GM10248 (cell line): ENCODE measurements around the gene TPSAB1.

Source experiments
- CTCF ChIA-PET: fragments of 300-600 bp; sonication (Branson Sonifier 250); formaldehyde crosslinking; extraction: SDS; loops from one replicate; lab custom pipeline; 2021; ENCODE audit warnings: antibody characterized with exemption; lab: Yijun Ruan, JAX
- POLR2A ChIA-PET: fragments of 350-650 bp; sonication (Branson Sonifier 250); formaldehyde crosslinking; extraction: SDS; loops from one replicate; lab custom pipeline; 2020; ENCODE audit warnings: antibody characterized with exemption; lab: Yijun Ruan, JAX
- DNase-seq: peaks from one replicate; pipeline ENCODE4 v3.0.0; 2012; ENCODE audit errors: extremely low spot score
- TF ChIP-seq, protein P1 (sequence below): IDR thresholded peaks from 2 replicates; pipeline ENCODE4 v1.5.1; 2012; ENCODE audit warnings: mild to moderate bottlenecking, low read depth; ENCODE audit errors: extremely low read depth, missing control alignments, control extremely low read depth

The TPSAB1 gene

DNA sequence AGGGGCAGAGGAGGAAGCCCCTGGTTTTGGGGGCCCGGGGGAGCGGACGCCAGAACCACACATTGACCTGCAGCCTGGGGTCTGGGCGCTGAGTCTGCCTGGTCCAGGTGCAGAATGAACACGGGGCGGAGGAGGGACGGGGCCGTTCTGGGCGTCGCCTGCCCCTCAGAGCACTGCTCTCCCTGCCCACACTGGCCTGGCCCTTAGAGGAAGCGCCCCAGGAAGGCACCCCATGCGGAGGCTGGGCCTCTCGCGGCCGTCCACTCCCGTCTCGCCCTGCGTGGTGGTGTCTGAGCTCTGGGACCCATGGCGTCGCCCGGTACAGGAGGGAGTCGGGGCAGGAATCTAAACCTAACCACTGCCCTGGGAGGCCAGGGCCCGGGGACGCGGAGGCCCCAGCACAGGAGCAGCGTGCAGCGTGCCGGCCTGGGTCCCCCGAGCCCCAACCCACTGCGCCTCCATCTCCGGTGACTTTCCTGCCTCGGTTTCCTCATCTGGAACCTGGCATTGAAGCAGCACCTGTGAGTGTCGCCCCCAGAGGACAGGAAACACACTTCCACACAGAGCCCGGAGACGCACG lies 19.7 kb downstream of the TPSAB1 start:
- TF ChIP-seq, protein P1, sequence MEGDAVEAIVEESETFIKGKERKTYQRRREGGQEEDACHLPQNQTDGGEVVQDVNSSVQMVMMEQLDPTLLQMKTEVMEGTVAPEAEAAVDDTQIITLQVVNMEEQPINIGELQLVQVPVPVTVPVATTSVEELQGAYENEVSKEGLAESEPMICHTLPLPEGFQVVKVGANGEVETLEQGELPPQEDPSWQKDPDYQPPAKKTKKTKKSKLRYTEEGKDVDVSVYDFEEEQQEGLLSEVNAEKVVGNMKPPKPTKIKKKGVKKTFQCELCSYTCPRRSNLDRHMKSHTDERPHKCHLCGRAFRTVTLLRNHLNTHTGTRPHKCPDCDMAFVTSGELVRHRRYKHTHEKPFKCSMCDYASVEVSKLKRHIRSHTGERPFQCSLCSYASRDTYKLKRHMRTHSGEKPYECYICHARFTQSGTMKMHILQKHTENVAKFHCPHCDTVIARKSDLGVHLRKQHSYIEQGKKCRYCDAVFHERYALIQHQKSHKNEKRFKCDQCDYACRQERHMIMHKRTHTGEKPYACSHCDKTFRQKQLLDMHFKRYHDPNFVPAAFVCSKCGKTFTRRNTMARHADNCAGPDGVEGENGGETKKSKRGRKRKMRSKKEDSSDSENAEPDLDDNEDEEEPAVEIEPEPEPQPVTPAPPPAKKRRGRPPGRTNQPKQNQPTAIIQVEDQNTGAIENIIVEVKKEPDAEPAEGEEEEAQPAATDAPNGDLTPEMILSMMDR: no peak
- no peak for DNase-seq
- ChIA-PET POLR2A (no interaction called here), CTCF (no interaction called here)

DNA sequence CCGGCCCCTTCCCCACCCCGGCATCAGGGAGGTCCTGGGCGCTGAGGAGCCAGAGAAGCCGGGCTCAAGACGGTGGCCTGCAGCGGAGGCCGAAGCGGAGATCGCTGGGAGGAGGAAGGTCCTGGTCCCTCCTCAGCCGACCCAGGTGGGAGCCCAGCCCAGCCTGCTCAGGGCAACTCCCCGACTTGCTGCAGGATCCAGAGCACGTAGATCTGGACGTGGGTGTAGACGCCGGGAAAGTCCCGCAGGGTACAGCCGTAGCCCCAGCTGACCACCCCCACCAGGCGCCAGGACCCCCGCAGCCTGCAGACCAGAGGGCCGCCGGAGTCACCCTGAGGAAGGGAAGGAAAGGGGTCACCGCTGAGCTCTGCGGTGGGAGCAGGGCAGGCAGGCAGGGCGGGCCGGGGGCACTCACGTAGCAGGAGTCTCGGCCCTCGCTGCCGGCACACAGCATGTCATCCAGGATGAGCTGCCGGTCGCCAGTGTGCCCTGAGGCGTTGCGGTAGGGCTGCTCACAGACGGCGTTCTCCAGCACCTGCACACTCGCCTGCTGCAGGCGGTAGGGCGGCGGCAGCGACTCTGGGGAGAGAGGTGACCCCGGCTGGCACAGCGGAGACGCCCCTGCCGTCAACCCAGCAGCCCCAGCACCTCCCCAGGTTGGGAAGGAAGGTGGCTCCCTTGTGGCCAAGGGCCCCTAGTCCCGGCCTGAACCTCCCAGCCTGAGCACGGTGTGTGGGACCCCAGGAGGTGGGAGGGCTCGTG lies 20.8 kb downstream of the TPSAB1 start:
- no peak for DNase-seq
- TF ChIP-seq, protein P1: no peak
- POLR2A ChIA-PET: no interaction called here
- CTCF ChIA-PET: interaction anchor here (0.9 kb wide), 1 partner anchor 16 kb away, joined by 3 read pairs; no protein-coding TSS in a partner anchor

DNA sequence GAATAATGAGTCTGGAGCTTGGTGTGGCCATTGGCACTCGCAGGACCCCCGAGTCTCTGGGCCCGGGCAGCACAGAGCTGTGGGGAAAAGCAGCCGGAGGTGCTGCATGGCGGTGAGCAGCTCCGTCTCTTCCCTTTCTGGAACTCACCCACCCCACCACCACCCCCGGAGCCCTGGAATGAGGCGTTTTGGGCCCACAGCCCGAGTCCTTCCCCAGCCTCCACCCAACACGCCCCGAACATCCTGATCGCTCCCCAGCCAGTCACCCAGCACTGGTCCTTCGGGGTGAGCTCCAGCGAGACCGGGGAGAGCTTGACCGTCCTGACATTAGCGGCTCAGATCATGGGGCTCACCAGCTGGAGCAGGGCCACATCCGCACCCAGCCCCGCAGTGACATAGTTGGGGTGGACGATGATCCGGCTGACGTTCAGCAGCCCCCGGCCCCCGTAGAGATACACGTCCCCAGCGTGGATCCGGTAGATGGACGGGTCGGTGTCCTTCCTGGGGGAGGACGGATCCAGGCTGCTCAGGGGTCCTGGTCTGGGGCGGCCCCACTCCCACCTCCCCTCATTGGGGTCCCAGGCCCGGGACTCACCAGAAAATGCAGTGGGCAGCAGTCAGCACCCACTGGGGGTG lies 21.8 kb downstream of the TPSAB1 start:
- TF ChIP-seq, protein P1: no peak
- ChIA-PET CTCF (interaction anchor here (0.9 kb wide), 1 partner anchor 15 kb away, joined by 3 read pairs; no protein-coding TSS in a partner anchor), POLR2A (no interaction called here)
- DNase-seq: no peak

DNA sequence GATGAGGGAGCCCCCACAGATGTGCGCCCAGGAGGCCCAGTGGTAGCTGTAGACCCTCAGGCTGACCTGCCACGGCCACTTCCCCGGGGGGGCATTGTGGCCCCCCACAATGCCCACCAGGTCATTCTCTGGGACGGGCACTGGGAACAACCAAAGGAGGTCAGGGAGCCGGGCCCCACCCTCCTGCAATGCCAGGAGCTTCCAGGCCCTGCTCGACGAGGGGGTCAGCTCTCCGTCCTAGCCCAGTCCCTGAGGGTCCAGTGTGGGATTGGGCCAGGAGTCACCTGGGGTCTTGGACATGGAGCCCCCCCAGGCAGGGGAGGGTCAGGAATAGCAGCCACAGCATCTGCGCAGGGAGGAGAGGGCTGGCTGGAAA lies 22.3 kb downstream of the TPSAB1 start:
- CTCF ChIA-PET: no interaction called here
- TF ChIP-seq, protein P1: no peak

DNA sequence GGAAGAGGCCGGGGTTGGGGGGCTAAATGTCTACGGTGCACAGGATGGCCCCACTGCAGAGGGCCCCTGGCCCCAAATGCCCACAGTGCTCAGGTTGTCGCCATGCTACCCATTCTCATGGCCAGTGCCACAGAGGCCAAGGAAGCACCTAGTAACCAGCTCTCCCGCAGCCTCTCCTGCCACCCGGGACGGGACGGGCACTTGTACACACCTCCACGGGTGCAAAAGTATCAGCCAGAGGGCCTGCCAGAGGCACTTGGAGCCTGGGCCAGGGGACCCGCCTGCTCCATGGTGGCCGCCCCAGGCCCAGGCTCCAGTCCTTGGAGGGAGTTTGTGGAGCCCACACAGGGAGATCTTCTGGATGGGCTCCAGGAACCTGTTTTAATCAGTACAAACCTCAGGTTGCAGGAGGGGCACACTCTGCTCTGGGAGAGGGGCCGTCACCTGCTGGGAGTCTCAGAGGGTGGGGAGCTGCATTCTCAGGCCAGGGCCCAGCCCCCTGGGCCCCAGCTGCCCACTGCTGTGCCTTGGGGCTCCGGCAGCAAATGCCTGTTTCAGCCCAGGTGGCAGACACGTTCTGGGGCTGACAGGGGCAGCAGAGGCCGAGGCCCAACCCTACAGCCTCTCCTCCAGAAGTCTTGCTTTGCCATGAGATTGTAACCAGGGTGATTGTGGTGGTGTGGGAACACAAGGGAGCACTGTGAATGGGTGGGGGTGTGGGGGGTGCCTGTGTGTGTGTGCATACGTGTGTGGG lies 23.3 kb downstream of the TPSAB1 start:
- no peak for DNase-seq
- TF ChIP-seq, protein P1: no peak
- POLR2A ChIA-PET: no interaction called here
- CTCF ChIA-PET: no interaction called here

More for the DNA sequence above, 22.3 kb downstream of the TPSAB1 start:
- POLR2A ChIA-PET: no interaction called here
- DNase-seq: no peak
